ENCODE results near the gene PRDM16.

GRCh38 chr1:3051270-3052268, 17.4 kb upstream of the PRDM16 start:
- TF ChIP-seq CTCF (IDR thresholded peaks at IDR 0.05), result no peak
- TF ChIP-seq POLR2A (IDR thresholded peaks at IDR 0.05), result no peak
- TF ChIP-seq EP300 (IDR thresholded peaks at IDR 0.05), result no peak
